ENCODE measurements around the gene CHRDL1.

DNA sequence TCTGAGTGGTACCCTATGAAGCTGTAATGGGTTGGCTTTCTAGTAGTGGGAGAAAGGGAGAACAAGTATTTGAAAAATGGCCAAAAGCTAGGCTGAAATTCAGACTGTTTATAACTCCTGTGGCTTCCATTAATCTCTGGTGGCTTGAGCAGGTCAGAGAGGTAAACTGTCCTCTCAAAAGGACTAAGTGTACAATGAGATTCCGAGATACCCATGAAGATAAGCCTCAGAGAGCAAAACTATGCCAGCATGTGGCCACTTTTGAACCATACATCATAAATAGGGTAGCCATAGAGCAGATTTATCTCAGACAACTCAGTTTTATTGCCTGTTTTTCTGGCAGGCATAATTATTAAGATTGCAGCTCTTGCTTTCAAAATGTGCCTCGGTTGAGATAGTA is 89.2 kb downstream of the CHRDL1 start:
- TF ChIP-seq BACH2 (CRISPR knock-in tag; IDR thresholded peaks at IDR 0.05; ENCODE audit: borderline replicate concordance) (no peak), ZFP3 (CRISPR knock-in tag; IDR thresholded peaks at IDR 0.05) (no peak), TOX (CRISPR knock-in tag; IDR thresholded peaks at IDR 0.05; ENCODE audit: borderline replicate concordance) (no peak), POU6F1 (CRISPR knock-in tag; IDR thresholded peaks at IDR 0.05; ENCODE audit: borderline replicate concordance, low read depth) (no peak), ZFP30 (CRISPR knock-in tag; IDR thresholded peaks at IDR 0.05) (no peak), ZNF70 (CRISPR knock-in tag; IDR thresholded peaks at IDR 0.05) (no peak), GLIS3 (CRISPR knock-in tag; IDR thresholded peaks at IDR 0.05) (no peak), ARNTL (CRISPR knock-in tag; IDR thresholded peaks at IDR 0.05; ENCODE audit: borderline replicate concordance, low read depth) (no peak), RARB (CRISPR knock-in tag; IDR thresholded peaks at IDR 0.05) (no peak), ZNF565 (CRISPR knock-in tag; conservative IDR thresholded peaks at IDR 0.05; ENCODE audit: low read depth) (no peak), SNAI2 (CRISPR knock-in tag; IDR thresholded peaks at IDR 0.05) (no peak)
